Fibroblast of skin of abdomen (primary cell): ENCODE results near the gene HSD17B7.

Experiments used
- DNase-seq: peaks from one replicate; pipeline ENCODE4 v3.0.0-alpha.2; 2013

Gene HSD17B7

GRCh38 chr1:162859191-162859590 is 68.7 kb downstream of the HSD17B7 start:
- DNase-seq: no peak

- no peak for DNase-seq
Measured at GRCh38 chr1:162861101-162861500, 70.6 kb downstream of the HSD17B7 start, which contains the start of gene CCDC190. Gene CCDC190 (minus strand): TSS chr1:162861175. CDS start chr1:162859646, 1,529 bp downstream.

GRCh38 chr1:162861625-162862024 is 71.1 kb downstream of the HSD17B7 start:
- no peak for DNase-seq
